GM18498 (cell line): ENCODE measurements around the gene FBP2.
"Not testable (repeated sequence)": the region's sequence is repeated elsewhere in the genome, so short reads cannot be mapped to it uniquely, and the experiment has no call there.

Experiments used
- ATAC-seq: cut with Tn5 transposase; IDR thresholded peaks from one replicate; pipeline ENCODE4 v1.9.1; 2021; ENCODE audit warnings: mild to moderate bottlenecking, moderate library complexity; ENCODE audit not compliant: unreplicated experiment

FBP2 gene

DNA sequence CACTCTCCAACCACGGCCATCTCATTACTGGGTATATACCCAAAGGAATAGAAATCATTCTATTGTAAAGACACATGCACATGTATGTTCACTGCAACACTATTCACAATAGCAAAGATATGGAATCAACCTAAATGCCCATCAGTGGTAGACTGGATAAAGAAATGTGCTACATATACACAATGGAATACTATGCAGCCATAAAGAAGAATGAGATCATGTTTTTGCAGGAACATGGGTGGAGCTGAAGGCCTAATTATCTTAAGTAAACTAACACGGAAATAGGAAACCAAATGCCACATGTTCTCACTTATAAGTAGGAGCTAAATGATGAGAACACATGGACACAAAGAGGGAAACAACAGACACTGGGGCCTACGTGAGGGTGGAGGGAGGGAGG lies 29.3 kb downstream of the FBP2 start:
- ATAC-seq = not testable (repeated sequence)

DNA sequence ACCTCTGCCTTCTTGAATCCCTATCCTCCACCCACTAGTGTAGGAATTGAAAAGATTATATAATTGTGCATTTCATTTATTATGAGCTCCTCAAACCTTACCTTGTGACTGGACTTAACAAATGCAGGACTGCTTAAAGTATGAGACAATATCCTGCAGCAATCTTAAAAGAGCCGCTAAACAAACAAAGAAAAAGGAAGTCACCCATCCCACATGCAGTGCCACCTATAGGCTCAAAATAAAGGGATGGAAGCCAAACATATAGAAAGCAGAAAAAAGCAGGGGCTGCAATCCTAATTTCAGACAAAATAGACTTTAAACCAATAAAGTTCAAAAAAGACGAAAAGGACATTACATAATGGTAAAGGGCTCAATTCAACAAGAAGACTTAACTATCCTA lies 30.1 kb downstream of the FBP2 start:
- ATAC-seq = no peak

DNA sequence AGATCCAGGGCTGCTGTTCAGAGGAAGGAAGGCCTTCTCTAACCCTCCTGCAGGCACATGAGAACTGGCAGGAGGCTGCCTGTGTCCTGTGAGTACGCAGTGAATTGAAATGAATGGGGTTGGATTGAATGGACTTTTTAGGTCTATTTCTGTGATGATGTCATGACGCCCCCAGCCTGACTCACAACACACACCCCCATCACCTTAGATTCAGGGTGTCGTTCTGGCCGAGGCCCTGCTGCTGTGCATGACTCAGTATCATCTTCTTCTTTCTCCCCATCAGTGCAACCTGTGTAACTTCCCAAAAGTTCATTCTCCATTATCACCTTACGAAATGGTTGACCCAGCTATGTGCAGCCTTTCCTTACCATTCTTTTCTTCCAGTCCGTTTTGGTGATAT lies 33.4 kb downstream of the FBP2 start:
- ATAC-seq = no peak

DNA sequence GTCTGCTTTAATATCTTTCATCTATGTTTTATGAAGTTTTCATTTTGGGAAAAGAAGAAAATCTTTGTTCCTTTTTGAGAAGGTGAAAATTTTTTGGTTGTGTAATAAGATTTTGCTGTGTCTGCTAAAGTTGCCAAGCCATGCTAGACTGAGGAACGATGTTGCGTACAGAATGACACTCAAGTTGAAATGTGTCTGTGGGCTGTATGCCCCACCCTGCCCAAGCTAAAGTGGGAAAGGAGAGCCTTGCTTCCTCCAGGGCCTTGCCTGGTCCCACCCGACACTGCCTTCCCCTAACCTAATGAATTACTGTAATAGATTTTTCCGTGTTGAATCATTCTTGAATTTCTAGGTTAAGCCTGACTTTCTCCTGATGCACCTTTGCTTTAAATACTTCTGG lies 36.2 kb downstream of the FBP2 start:
- ATAC-seq = no peak

DNA sequence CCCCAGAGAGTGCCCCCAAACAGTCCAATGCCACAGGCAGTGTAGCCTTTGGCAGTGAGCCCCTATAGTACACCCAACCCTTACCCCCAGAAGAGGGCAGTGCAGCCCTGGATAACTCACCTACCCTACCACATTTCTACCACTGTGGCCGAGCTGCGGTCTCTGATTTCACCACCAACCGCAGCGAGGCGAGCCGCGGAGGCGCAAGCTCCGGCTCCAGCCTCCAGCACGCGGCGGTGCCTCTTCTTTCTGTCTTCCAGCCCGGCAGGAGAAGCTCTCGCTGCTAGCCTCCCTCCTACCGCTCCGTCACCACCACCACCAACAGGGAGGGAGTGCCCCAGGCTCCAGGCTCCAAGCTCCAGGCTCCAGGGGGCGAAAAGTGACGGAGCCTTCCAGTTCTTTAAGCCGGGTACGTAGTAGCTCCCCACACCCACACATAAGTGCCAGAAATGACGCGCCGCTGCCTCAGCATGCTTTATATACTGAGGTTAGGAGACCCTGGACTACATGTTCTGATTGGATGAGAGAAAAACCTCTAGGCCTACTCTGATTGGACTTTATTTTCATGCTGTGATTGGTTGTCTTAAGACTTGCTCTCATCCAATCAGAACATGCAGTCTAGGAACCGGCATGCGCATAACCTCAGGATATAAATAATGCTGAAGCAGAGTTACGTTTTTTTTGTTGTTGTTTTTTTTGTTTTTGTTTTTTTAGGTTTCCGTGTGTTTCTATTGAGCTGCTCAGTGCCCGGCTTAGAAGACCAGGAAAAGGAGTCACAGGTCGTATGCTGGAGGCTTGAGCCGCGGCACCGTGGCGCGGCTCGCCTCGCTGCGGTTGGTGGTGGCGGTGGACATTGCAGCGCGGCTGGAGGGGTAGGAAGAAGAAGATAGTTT lies 38.9 kb downstream of the FBP2 start, which contains the start of gene PCAT7:
Gene PCAT7, plus strand, starts transcription at position 645 of the 893 bp plus-strand sequence.
- ATAC-seq = no peak

DNA sequence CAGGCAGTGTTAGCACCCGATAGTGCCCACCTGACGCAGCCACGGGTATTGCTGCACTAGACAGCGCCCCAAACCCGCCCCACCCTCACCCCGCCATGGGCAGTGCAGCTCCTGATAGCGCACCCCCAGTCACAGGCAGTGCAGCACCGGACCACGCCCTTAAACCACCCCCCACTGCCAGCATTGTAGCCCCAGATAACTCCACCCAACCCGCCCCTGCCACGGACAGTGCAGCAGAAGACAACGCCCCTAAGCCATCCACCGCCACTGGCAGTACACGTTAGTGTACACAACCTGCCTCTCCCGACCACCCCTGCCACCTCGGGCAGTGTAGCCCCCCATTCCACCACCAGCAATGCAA lies 39.6 kb downstream of the FBP2 start:
- no peak for ATAC-seq

DNA sequence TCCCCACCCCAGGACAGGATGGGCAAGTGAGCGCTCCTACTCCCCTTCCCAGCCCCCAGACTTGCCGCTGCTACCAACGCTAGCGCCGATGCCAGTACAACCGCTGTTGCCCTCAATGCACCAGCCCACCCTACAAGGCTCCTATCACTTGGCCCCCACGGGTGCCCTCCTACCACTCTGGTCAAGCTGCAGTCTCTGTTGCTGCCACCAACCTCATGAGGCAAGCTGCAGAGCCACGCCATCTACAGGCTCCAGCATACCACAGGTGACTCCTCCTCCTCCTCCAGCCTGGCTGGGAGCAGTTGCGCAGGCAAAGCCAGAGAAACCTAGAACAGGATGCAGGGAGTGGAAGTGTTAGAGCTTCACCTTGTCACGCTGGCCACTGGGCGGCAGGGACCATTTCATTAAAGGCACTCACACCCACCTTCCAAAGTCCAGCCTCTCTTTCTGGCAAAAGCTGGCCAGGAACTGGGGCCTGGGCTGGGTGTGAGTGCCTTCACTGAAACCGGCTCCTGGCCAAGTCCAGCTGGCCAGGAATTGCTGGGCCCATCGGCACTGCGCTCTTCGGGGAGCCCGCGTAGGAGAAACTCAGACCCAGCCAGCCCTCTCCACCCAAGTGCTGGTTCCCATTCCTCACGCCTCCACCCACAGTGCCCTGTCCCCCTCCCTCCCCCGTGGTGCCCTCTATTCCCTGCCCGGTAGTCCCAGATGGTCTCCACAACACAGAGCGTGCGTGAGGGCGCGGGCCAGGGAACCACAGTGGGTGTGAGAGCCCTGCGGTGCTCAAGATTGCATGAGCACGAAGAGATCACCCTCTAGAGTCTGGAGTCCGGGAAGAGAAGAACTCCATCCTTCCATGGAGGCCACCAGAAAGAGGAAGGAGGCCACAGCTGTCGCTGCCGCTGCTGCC lies 40.3 kb downstream of the FBP2 start:
- ATAC-seq = no peak

DNA sequence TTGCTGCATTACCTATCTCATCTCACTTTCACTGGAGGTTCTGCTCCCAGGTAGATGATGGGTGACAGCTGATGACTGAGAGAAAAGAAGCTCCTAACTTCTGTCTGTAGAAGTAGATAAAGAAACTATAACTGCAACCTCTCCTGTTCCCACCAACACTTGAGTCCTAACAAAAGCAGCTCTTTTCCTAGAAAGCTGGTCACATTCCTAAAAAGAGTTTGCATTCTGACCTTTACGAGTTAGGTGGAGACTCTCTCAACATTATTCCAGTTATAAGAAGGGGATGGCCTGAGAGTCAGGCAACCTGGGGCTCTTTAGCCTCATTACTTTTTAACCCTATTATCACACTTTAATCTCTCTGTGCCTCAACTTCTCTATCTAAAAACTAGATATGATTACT lies 47.7 kb downstream of the FBP2 start:
- ATAC-seq = no peak

DNA sequence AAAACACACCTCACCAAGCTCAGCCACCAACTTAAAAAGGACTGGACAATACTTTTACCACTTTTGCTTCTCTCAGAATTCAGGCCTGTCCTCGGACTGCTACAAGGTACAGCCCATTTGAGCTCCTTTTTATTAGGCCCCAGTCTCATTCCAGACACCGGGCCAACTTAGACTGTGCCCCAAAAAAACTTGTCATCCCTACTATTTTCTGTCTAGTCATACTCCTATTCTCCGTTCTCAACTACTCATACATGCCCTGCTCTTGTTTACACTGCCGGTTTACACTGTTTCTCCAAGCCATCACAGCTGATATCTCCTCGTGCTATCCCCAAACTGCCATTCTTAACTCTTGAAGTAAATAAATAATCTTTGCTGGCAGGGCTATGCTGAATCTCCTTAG lies 49.3 kb downstream of the FBP2 start:
- ATAC-seq = not testable (repeated sequence)

DNA sequence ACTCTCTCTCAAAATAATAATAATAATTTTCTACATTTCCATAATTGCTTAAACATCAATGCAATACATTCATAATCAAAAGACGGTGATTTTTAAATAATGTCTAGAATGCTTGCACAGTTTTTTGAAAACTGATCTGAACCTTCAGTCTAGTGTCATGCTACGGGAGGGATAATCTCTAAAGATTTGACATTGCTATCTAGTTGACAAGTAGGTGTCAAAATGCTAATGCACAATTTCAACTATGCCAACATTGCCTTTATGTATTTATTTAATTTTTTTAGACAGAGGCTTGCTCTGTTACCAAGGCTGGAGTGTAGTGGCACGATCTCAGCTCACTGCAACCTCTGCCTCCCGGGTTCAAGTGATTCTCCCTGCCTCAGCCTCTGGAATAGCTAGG lies 54.7 kb downstream of the FBP2 start:
- ATAC-seq = no peak

DNA sequence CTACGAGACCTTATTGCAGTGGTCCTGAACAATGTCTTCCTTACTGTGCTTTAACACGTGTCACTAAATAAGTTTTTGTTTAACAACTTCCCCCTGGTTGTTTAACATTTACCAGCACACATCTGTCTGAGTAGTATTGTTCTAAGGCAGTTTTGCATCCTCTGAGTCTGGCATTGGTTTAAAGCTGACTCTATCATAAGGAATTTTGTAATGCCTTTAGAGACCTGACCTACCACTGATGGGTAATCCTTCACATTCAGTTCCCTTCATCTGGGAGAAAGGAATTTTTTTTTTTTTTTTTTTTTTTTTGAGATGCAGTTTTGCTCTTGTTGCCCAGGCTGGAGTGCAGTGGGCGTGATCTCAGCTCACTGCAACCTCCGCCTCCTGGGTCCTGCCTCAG lies 58.7 kb downstream of the FBP2 start:
- ATAC-seq = no peak

DNA sequence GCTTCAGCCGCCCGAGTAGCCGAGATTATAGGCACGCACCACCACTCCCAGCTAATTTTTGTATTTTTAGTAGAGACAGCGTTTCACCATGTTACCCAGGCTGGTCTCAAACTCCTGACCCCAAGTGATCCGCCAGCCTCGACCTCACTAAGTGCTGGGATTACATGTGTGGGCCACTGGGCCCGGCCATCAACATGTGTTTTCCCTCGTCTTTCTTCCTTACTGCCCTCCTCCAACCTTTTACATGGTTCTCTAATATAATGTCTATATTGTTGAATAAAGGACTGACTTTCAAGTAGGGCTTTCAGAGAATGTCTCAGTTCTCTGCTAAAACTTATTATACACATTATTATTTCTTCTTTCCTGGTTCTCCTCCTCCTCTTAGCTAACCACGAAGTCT lies 60.0 kb downstream of the FBP2 start:
- ATAC-seq = no peak

DNA sequence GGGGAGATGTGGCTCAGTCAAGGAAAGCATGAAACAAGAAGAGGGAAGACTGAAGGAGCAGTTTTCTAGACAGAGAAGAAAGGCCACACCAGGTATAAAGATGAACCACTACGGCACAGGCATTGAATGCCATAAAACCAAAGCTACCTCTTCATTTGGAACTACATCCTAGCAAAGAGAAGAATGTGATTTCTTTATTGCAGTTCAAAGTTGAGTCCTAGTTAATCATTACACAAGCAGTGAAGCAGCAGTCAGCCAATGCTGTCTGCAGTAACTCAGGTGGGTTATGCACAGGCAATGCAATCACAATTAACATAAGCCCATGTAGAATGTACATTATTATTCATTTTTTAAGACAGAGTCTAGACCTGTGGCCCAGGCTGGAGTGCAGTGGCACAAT lies 60.5 kb downstream of the FBP2 start:
- ATAC-seq = no peak

DNA sequence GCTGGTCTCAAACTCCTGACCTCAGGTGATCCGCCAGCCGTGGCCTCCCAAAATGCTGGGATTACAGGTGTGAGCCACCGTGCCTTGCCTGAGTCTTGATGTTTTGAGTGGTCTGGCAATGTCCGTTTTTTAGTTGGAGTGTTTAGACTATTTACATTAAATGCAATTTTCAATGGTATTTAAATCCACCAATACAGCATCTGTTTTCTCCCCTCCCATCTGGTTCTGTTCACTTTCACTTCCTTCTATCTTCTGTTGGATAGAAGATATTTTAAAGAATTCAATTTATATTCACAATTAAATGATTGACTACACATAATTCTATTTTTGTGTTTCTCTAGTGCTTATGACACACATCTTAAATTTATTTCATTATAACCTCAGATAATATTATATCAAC lies 64.7 kb downstream of the FBP2 start:
- no peak for ATAC-seq

DNA sequence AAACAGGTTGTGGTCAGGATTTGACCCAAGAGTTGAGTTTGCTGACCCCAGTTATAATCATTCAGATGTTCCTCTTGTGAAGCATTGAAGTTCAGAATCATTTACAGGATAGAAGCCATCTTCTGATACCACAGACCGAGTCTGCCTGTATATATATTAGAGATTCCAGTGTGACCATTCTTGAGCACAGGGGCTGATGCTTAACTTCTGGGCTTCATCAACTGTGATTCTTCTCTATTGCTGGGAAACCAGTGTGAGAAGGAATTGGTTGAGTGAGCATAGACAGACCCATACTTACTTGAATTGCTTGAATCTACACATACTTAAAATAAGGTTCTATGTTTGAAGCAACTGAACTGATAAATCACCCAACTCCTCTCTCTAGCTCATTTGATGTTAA lies 66.7 kb downstream of the FBP2 start:
- no peak for ATAC-seq

DNA sequence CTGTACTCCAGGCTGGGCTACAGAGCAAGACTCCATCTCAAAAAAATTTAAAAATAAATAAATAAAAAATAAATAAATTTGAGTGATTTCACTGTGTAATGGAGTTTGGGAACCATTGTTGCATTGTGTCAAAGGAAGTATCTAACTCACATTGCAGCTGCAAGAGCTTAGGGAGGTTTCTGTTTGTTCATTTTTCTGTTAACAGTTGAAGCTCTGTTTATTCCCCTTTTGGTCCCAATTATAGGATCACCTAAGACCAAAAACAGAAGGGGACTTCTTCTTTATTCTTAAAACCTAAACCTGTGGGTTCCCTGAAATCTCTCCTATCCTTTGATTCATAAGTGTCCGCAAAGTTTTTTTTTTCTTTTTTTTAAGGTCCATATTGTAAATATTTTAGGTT lies 67.4 kb downstream of the FBP2 start:
- ATAC-seq = no peak

DNA sequence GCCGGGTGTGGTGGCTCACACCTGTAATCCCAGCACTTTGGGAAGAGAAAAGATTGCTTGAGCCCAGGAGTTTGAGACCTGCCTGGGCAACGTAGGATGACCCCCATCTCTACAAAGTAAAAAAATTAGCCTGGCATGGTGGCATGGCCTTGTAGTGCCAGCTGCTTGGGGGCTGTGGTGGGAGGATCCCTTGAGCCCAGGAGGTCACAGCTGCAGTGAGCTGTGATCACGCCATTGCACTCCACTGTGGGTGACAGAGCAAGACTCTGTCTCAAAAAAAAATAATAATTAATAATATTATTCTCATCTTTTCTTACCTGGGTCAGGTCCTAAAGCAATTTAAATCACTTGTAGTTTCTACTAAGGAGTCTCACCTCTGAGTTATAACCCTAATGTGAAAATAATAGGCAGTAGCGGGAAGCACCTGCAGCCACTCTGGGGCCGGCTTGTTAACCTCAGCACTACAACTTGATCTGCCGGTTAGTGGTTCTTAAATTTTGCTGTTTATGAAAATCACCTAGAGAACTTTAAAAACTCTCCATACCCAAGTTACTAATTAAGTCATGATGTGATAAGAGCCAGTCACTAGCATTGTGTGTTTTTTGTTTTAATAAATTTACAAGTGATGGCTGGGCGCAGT lies 68.1 kb downstream of the FBP2 start:
- no peak for ATAC-seq

DNA sequence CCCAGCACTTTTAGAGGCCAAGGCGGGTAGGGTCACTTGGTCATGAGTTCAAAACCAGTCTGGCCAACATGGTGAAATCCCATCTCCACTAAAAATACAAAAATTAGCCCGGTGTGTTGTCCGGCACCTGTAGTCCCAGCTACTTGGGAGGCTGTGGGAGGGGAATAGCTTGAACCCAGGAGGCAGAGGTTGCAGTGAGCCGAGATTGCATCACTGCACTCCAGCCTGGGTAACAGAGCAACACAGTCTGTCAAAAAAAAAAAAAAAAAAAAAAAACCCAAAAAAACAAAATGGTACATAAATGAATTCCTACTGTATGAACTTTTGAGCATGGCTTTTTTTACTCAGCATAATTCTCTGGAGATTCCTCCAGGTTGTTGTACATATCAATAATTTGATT lies 76.4 kb downstream of the FBP2 start:
- no peak for ATAC-seq

DNA sequence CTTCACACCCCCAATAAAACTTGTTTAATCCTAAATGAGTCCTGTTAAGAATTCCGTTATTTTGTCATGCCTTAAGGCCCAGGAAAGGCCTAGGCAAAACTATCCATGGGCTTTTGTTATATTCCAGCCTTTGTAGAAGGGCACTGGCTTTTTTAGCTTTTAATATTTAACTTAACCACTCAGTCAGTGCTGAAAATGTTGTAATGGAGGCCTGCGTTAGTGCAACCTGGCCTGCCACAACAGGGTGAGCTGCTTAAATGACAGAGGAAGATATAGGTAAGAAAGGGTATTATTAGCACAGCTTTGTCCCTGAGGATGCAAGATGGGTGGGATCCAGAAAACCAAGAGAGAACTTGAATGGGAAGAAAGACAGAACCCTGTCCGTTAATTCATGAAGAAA lies 78.9 kb downstream of the FBP2 start:
- ATAC-seq = no peak

DNA sequence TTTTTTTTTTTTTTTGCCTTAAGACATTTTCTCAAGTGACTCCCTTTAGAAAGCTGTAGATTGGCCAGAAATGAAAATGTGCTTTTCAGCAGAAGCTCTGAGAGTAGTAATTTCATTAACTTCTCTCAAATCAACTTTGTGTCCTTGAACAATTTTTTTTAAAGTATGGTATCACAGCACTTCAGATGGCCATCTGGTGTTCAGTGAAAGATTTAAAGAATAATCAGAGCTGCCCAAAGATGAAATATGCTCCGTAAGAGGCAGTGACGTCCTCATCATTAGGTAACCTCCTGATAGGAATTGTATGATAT lies 81.7 kb downstream of the FBP2 start:
- no peak for ATAC-seq

DNA sequence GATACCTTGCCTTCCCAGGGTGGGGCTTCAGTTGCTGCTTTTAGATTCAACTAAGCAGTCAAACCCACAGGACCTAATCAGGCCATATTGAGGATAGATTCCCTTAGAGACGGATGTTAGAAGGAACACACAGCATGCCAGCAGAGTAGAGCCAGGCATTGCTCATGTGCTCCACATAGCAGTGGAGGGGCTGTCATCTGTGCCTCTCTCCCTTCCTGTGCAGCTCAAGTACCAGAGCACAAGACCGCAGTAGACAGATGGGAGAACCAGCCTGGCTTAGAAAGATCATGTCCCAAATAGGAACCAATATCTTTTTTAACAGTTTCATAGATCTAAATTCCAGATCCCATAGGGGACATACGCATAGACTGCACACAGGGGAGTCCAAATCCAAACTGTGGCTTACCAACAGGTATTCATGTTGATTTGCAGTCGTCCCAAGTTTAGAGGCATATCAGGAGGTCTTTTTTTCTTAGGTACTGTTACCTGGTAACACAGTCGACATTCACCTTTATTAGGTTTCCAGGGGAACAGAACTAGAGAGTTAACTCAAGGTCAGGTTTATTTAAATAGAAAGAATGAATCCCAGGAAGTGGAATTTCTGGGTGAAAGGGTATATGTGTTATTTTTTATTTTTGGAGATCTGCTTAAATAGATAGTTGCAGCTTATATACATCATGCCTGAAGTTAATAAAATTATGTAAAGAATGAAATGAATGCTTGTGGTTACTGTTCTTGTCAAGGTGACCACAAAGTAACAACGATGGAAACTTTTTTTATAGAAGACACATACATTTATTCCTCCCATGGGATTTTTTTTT lies 82.3 kb downstream of the FBP2 start:
- no peak for ATAC-seq
